GM19372 (cell line): Measurements from ENCODE around the gene OTOA.
"Not testable (repeated sequence)": the region's sequence is repeated elsewhere in the genome, so short reads cannot be mapped to it uniquely, and the experiment has no call there.

Experiments used
- ATAC-seq: cut with Tn5 transposase; IDR thresholded peaks from one replicate; pipeline ENCODE4 v1.9.1; 2021; ENCODE audit warnings: mild to moderate bottlenecking, low read depth, moderate library complexity; ENCODE audit not compliant: unreplicated experiment

OTOA gene

DNA sequence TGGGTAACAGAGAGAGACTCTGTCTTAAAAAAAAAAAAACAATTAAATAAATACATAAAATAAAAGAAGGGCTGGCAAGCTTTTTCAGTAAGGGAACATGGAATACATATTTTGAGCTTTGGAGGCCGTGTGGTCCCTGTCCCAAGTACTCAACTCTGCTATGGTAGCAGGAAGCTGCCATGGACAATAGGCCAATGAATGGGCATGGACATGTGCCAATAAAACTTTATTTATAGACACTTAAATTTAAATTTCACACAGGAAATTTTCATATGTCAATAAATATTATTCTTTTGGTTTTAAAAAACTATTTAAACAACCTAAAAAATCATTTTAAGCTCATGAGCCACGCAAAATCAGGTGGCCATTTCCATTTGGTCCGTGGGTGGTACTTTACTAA is 3.8 kb downstream of the OTOA start:
- ATAC-seq, result no peak

DNA sequence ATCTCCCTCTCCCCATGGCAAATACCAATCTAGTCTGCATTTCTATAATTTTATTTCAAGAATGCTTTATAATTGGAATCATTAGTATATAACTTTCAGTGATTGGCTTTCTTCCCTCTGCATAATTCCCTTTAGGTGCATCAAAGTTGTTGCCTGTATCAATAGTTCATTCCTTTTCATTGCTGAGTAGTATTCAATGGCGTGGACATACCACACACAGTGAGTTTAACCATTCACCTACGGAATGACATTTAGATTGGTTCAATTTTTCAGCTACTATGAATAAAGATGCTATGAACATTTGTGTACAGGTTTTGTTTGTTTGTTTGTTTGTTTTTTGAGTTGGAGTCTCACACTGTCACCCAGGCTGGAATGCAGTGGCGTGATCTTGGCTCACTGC is 9.7 kb downstream of the OTOA start:
- no peak for ATAC-seq

- ATAC-seq, result not testable (repeated sequence)
These were observed 10.7 kb downstream of the OTOA start for GRCh38 chr16:21674456-21674855.

DNA sequence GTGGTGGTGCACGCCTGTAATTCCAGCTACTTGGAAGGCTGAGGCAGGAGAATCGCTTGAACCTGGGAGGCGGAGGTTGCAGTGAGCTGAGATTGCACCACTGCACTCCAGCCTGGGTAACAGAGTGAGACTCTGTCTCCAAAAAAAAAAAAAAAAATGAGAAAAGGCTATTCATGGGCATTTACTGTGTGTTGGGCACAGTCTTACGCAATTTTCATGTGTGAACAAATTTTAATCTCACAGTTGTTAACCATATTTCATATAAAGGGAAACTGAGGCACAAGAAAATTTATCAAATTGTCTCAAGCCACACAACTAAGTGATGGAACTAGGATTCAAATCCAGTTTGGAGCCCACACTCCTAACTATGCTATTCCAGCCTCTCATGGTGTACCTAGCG is 16.9 kb downstream of the OTOA start:
- ATAC-seq, result not testable (repeated sequence)

- ATAC-seq, result no peak
These were observed 19.4 kb downstream of the OTOA start for GRCh38 chr16:21683184-21683583.

DNA sequence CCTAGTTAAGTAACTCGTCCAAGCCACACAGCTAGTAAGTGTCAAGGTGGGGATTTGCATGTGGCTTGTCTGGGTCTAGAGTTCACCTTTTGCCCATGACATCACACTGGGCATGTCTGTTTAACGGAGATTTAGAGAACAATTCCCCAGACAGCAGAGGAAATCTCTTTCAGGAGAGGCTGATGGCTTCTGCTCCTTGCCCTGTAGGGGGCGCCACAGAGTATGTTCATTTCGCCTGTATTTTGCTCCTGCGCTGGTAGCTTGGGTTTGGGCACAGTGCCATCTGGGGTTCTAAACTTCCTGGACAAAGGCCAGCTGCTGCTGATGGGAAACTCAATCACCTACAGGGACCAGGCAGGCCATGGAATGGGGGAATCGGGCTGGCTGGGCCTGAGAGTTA is 20.4 kb downstream of the OTOA start:
- no peak for ATAC-seq

DNA sequence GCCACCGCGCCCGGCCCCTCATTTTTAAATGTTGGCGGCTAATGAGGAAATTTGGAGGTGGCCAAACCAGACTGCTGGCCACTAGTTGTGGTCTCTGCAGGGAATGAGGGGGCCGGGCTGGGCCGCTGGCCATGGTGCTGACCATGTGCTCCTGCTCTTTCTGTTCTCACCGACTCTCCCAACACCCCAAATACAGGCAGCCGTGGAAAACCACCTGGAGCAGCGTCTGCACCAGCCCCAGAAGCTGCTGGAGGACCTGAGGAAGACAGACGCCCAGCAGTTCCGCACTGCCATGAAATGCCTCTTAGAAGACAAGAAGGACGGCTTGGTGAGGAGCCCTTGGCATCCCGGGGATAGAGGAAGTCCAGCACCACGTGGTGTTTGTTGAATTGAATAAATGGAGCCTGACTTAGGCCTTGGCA is 21.3 kb downstream of the OTOA start:
- ATAC-seq, result no peak

DNA sequence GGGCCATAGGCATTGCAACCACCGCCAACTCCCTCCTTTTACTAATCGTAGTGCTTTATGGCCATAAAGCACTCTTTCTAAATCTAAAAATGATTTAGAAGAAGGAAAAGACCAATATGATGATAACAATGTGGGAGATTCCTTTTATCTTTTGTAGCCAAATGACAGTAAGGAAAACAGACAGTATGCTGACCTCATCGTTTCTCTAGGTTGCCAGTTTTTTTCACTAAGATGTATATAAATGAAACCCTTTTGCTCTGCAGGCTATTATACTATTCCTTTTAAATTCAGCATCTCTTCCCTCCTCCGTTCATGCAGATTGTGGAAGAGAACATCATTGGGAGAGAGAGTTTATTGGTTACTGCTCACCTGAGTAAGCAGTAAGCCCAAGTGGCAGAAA is 25.3 kb downstream of the OTOA start:
- ATAC-seq, result no peak

DNA sequence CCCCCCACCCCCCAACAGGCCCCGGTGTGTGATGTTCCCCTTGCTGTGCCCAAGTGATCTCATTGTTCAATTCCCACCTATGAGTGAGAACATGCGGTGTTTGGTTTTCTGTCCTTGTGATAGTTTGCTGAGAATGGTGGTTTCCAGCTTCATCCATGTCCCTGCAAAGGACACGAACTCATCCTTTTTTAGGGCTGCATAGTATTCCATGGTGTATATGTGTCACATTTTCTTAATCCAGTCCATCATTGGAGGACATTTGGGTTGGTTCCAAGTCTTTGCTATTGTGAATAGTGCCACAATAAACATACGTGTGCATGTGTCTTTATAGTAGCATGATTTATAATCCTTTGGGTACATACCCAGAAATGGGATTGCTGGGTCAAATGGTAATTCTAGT is 27.2 kb downstream of the OTOA start:
- not testable (repeated sequence) for ATAC-seq

DNA sequence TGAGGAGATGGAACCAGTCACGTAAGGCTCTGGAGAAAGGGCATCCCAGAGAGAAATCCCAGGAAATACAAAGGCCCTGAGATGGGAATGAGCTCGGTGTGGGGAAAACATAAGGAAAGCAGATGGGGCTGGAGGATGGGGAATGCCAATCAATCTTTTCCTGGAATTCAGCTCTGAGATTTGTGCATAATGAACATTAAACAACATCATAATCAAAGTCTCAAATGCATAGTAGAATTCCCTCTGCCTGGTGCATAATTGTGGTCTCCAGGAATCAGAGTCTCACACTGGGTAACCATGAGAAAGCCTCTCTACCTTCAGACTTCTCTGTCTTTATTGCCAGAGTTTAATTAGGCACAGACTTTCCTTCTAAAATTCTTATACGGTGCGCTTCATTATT is 30.8 kb downstream of the OTOA start:
- ATAC-seq, result no peak

DNA sequence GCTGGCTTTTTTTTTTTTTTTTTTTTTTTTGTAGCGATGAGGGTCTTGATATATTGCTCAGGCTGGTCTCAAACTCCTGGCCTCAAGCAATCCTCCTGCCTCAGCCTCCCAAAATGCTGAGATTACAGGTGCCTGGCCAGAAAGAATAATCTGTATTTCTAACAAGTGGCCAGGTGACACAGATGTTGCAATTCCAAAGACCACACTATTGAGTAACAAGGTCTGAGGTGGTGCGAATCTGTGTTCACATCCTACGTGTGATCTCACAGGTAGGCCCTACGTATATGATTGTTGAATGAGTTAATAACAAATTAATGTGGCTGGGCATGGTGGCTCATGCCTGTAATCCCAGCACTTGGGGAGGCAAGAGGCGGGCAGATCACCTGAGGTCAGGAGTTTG is 33.3 kb downstream of the OTOA start:
- no peak for ATAC-seq

GRCh38 chr16:21698169-21699032 is 34.6 kb downstream of the OTOA start:
- ATAC-seq, result no peak

DNA sequence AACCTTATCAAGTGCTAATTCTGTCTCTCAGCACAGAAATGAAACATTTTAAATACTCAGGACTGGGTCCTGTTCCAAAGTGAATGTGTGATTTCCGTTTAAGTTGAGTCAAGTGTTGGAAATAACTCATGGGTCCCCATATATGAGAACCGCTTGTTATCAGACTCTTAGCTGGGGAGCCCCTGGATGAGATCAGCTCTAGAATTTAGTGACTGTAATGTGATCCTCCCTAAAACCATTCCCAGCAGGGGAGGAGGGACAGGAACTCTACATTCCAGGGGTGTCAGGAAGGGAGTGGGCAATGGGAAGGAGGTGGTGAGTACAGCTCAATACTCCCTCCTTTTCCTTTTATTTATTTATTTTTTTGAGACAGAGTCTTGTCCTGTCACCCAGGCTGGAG is 37.5 kb downstream of the OTOA start:
- no peak for ATAC-seq

GRCh38 chr16:21702276-21702675 is 38.5 kb downstream of the OTOA start:
- ATAC-seq, result no peak

DNA sequence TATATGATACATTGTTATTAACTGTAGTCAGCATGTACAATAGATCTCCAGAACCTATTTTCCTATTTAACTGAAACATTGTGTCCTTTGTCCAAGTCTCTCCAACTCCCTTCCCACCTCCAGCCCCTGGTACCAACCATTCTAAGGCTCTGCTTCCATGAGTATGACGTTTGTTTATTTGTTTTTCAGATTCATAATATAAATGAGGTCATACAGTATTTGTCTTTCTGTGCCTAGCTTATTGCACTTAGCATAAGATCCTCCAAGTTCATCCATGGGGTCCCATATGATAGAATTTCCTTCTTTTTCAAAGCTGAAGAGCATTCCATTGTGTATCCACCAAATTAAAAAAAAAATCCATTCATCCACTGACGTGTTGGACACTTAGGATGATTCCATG is 39.4 kb downstream of the OTOA start:
- ATAC-seq, result no peak

GRCh38 chr16:21703589-21704174 is 39.9 kb downstream of the OTOA start:
- no peak for ATAC-seq

GRCh38 chr16:21704266-21704665 is 40.5 kb downstream of the OTOA start:
- no peak for ATAC-seq

GRCh38 chr16:21704733-21705132 is 41.0 kb downstream of the OTOA start:
- no peak for ATAC-seq

GRCh38 chr16:21708533-21709115 is 44.9 kb downstream of the OTOA start:
- ATAC-seq, result no peak

DNA sequence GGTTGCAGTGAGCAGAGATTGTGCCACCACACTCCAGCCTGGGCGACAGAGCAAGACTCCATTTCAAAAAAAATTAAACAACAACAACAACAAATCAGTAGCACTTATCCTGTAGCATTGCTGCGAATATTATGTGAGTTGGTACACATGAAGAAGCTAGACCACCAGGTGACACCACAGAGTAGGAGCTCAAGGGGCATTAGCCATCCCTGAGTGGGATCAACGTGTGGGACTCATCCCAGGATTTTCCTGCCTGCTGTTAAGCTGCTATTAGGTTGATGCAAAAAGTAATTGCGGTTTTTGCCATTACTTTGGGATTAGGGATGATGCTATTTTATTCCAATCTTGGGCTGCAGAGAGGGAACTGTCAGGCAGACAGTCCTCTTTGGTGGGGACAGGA is 47.2 kb downstream of the OTOA start:
- ATAC-seq, result no peak

DNA sequence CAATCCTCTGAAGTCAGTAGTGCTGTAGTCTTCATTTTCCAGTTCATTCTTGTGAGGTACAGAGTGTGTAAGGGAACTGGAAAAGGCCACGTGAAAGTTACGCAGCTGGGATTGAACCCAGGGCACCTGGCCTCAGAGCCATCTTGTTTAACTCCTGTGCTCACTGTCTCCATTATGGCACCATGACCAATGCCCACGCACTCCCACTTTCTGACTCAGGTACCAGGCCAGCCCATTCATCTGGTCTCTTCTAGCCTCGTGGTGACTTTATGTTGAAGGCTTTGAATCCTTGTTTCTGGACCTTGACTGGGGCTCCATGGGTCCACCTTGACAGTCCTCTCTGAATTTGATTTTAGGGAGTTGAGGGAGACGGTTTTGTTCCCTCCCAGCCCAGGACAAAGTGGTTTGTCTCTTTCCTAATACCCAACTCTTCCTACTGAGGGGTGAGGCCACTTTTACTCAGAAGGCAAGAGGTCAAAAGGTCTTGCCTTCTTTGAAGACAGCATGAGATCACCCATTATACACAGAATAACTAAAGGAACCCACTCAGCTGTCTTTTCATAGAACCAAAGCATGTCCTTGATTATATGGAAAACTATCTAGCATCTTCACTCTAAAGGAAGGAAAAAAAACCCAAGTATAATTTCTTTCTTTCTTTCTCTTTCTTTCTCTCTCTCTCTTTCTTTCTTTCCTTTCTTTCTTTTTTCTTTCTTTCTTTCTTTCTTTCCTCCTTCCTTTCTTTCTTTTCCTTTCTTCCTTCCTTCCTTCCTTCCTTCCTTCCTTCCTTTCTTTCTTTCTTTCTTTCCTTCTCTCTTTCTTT is 50.0 kb downstream of the OTOA start:
- ATAC-seq, result no peak
